HG03439 (cell line): ENCODE measurements around the gene IL17B.

Source experiments
- ATAC-seq: cut with Tn5 transposase; IDR thresholded peaks from one replicate; pipeline ENCODE4 v1.9.1; 2021; ENCODE audit warnings: mild to moderate bottlenecking, moderate library complexity; ENCODE audit not compliant: unreplicated experiment

Gene IL17B

DNA sequence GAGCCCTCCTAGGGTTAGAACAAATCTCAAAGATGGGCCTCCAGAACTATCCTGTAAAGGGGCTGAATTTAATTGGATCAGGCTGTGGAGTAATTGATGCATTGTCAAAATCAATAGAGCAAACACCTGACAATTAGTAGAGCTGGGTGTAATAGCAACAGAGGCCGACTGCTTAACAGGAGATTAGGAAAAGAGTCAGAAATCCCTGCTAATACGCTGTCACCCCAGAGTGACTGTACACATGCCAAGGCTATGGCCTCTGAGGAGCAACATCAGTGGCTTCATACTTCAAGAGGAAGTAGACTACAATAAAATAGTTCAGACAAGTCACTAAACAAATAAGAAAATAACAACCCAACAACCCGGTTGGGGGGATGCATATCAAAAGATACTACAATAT lies 52.5 kb downstream of the IL17B start:
- no peak for ATAC-seq

DNA sequence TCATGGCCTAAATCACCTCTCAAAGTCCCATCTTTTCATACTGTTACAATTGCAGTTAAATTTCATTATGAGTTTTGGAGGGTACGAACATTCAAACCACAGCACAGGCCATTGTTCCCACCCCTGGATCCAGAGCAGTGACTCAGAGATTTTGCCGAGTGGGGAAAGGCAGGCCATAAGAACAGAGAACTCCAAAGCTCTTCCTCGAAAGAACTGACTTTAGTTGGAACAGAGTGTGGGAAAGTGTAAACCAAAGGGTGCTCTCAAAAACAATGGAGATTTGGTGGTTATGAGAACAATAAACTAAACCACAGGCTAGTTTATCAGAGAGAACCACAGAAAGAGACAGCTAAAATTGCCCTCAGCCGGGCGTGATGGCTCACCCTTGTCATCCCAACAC lies 53.2 kb downstream of the IL17B start:
- no peak for ATAC-seq

DNA sequence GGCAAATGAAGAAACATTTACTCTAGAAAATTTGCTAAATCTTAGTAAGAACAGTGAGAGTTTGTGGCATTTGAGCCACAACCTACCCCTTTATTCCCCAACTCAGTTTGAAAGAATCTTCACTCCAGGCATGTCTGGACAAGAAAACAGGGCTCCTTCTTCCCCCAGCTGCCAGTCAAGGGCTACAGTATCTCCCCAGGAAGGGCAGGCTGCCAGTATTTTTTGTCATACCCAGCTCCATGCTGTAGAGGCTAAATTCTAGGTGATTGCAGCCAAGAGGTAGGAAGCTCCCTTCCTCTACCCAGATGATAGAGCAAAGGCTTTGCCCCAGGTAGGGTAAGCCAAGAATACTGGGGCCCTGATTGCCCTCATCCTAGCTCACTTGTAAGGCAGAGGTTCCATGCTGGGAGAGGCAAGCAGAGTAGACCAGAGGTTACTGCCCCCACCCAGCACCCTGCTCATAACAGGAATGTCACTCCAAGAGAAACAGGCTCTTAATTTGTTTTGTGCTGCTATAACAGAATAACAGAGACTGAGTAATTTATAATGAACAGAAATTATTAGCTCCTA lies 53.8 kb downstream of the IL17B start:
- no peak for ATAC-seq

DNA sequence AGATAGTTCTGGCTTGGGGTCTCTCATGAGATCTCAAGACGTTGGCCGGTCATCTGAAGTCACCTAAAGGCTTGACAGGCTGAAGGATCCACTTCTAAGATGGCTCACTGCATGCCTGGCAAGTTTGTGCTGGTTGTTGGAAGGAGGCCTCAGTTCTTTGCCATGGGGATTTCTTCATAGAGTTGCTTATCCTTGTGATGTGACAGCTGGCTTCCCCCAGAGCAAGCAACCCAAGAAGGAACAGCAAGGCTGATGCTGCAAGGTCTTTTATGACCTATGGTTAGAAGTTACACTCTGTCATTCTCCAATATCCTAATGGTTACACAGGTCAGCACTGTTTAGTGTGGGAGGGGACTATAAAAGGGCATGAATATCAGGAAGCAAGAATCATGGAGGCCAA lies 54.5 kb downstream of the IL17B start:
- no peak for ATAC-seq
